Heart left ventricle (tissue), 16 donors: ENCODE measurements around the gene CPLANE1. TPM values are rescaled to one million over a fixed set of nuclear protein-coding genes. Genes with fewer than 3 reads are reported as not detected.

Experiments
- ATAC-seq, 4 donors: fragments of 200-7000 bp; cut with Tn5 transposase; one replicate each; pipeline ENCODE4 v1.9.1; 2020 to 2022; ENCODE audit warnings: moderate library complexity in 4 of 4, mild to moderate bottlenecking in 3 of 4, moderate number of reproducible peaks in 1 of 4
- DNase-seq, 5 donors: peaks; one replicate each; pipeline ENCODE4 v3.0.0-alpha.2; 2020
- H3K27ac ChIP-seq, 12 donors: fragments of 200-600 bp; sonication (generic) in 4 of 12; one replicate each; pipeline versions ENCODE4 v1.5.0 to v1.8.0; 2016 to 2022; ENCODE audit warnings: mild to moderate bottlenecking in 2 of 12
- H3K27me3 ChIP-seq, 9 donors: fragments of 200-600 bp; sonication (generic) in 2 of 9; one replicate each; pipeline versions ENCODE4 v1.5.1 to v1.8.0; 2016 to 2022; ENCODE audit warnings: mild to moderate bottlenecking in 3 of 9
- H3K36me3 ChIP-seq, 9 donors: fragments of 200-600 bp; sonication (generic) in 2 of 9; one replicate each; pipeline versions ENCODE4 v1.5.0 to v1.8.0; 2018 to 2022; ENCODE audit warnings: mild to moderate bottlenecking in 2 of 9
- H3K4me1 ChIP-seq, 12 donors: fragments of 200-600 bp; sonication (generic) in 4 of 12; one replicate each; pipeline versions ENCODE4 v1.5.0 to v1.8.0; 2016 to 2022; ENCODE audit warnings: mild to moderate bottlenecking in 3 of 12
- H3K4me3 ChIP-seq, 12 donors: fragments of 200-600 bp; sonication (generic) in 4 of 12; one replicate each; pipeline versions ENCODE4 v1.5.0 to v1.8.0; 2017 to 2022; ENCODE audit warnings: mild to moderate bottlenecking in 9 of 12, moderate library complexity in 4 of 12
- H3K9me3 ChIP-seq, 12 donors: fragments of 200-600 bp; sonication (generic) in 4 of 12; one replicate each; pipeline versions ENCODE4 v1.5.0 to v1.8.0; 2016 to 2022; ENCODE audit warnings: mild to moderate bottlenecking in 1 of 12
- CTCF ChIP-seq, 12 donors: fragments of 200-600 bp; sonication (generic) in 4 of 12; IDR thresholded peaks; one replicate each; pipeline versions ENCODE4 v1.5.0 to v1.8.0; 2018 to 2022; ENCODE audit warnings: antibody characterized with exemption in 12 of 12, mild to moderate bottlenecking in 5 of 12
- POLR2A ChIP-seq, 2 donors: fragments of 450-650 bp; IDR thresholded peaks; one replicate each; pipeline ENCODE4 v1.6.1; 2017; ENCODE audit warnings: antibody characterized with exemption in 2 of 2, mild to moderate bottlenecking in 2 of 2, moderate library complexity in 2 of 2
- WGBS, 4 donors: extraction: QIAGEN DNeasy Blood & Tissue Kit in 2 of 4; methylation state at CpG; one replicate each; pipeline versions ENCODE4 v1.1.5 to v1.1.7; 2013 to 2018; 5-methylcytosine and 5-hydroxymethylcytosine counted together
- intact Hi-C, 10 donors: fragments of 100-400 bp; cut with DNase I; formaldehyde crosslinking; loops; one replicate each; pipeline versions ENCODE4 v1.11.1 to v1.14.2; 2022
- polyA plus RNA-seq, 2 donors: library from polyadenylated mRNA; stranded (reverse); fragments of 200-250 nt; gene quantifications; one replicate each; pipeline ENCODE4 v1.2.3, GENCODE V29; 2013
- total RNA-seq, 9 donors: library from RNA; depleted of rRNA in 2 of 9; stranded (reverse); fragments of >200 nt in 2 of 9; fragmentation: NEBNext Ultra II Directional in 3 of 9; extraction: Animal tissue kit (Norgen Biotek cat#: 25700) in 3 of 9; gene quantifications; one replicate each; pipeline versions ENCODE4 v1.1.0 to v1.2.4, GENCODE V29; 2016 to 2023
- donor health status: ischemic (EF 13 %, LVEDD 7.1; RV severe dilation, severe dysfunction).
- donor health status: healthy with polysubstance abuse.
- donor health status: DM: no; HTN: yes; CAD: no.
- donor health status: DM: no; HTN: no; CAD: no.
- donor health status: ischemic (EF 25% LVEDD 6.9; RV normal size, moderate dysfunction).
- donor health status: ischemic (EF 25% LVEDD 5.7; RV mildly dilated, moderate dysfunction).
- donor health status: healthy.
- donor health status: DM: yes; HTN: yes; CAD: no.
- donor health status: ischemic (EF 35%, LVEDD 5.7; RV mildly dilated, moderate dysfunction).
- donor health status: nonischemic (EF 11% LVEDD 7.7; RV severe dilation, severe dysfunction).
- donor health status: DM: yes; HTN: yes; CAD: no.
- donor health status: PGD.
- donor health status: ischemic (EF 29% LVEDD 5.4; RV normal size, mild dysfunction).
- donor health status: nonischemic (EF 23%, LVEDD 6.1; RV moderate dilation, normal function).

The CPLANE1 gene
- total and polyA plus RNA-seq, 11 donors: 2.6 to 13.2 (median 9.3) TPM

- intact Hi-C loops: loop anchor here in 1 of 10 donors (10.0 kb wide), 1 partner anchor 258 kb away; no protein-coding TSS in a partner anchor
Measured at GRCh38 chr5:37056762-37057161, 192.4 kb downstream of the CPLANE1 start.

More at GRCh38 chr5:37056762-37057161, 192.4 kb downstream of the CPLANE1 start:
- Histone ChIP-seq H3K4me3 (no peak overlapping the region), H3K27me3 (no peaks in the 10 kb centered on the region), H3K4me1 (no peaks in the 10 kb centered on the region), H3K27ac (no peak overlapping the region), H3K36me3 (peaks cover 0 to 98% (median 92%) of the 10 kb centered on the region in 9 donors), H3K9me3 (no peaks in the 10 kb centered on the region)
- ATAC-seq (no peak), DNase-seq (no peak)
- 79 to 87% (median 86%) methylated on average over 2 of the region's 2 CpGs for WGBS, 4 donors
- TF ChIP-seq CTCF (IDR thresholded peaks at IDR 0.05) (no peak), POLR2A (IDR thresholded peaks at IDR 0.05) (no peak)

Other genes with a start within 250 kb of the CPLANE1 start
- 10 to 100 TPM in 7 of 9 donors, 1 to 10 TPM in 2; 9.7 to 17.4 (median 12.4) TPM for gene NUP155, start 121.7 kb upstream of the CPLANE1 start, total RNA-seq
- gene NUP155, start 121.7 kb upstream of the CPLANE1 start, polyA plus RNA-seq: 1 to 10 TPM; 2.0 to 7.2 TPM
- gene WDR70, start 129.9 kb upstream of the CPLANE1 start, total RNA-seq: 10 to 100 TPM in 7 of 9 donors, 1 to 10 TPM in 2; 6.0 to 31.3 (median 16.9) TPM
- gene WDR70, start 129.9 kb upstream of the CPLANE1 start, polyA plus RNA-seq: 10 to 100 TPM in 1 of 2 donors, 1 to 10 TPM in 1; 9.1 to 13.6 TPM